Activated CD4-positive, alpha-beta memory T cell treated with anti-CD3 and anti-CD28 coated beads, Interleukin-2, amount 10 ng/mL, durations not matched to agents 7 days and 5 days (primary cell): ENCODE data around the gene LDAH. TPM values are rescaled to one million over a fixed set of nuclear protein-coding genes. Genes with fewer than 3 reads are reported as not detected.
"Not testable (repeated sequence)": the region's sequence is repeated elsewhere in the genome, so short reads cannot be mapped to it uniquely, and the experiment has no call there.

ENCODE experiments used
- CTCF ChIA-PET: fragments of 350-600 bp; sonication (Branson Sonifier 250); formaldehyde crosslinking; loops from one replicate; lab custom pipeline; 2021; ENCODE audit warnings: antibody characterized with exemption, inconsistent platforms; lab: Charles Lee
- POLR2A ChIA-PET: fragments of 350-600 bp; sonication (Branson Sonifier 250); formaldehyde crosslinking; loops from one replicate; lab custom pipeline; 2021; ENCODE audit warnings: antibody characterized with exemption; lab: Charles Lee
- DNase-seq: peaks from one replicate; pipeline ENCODE4 v3.0.0-alpha.2; 2020
- H3K27ac Mint-ChIP-seq: one replicate; pipeline ENCODE4 v1.8.0; 2021; ENCODE audit warnings: mild to moderate bottlenecking, mixed read lengths
- H3K27me3 Mint-ChIP-seq: one replicate; pipeline ENCODE4 v1.8.0; 2021; ENCODE audit warnings: mixed read lengths
- H3K36me3 Mint-ChIP-seq: one replicate; pipeline ENCODE4 v1.8.0; 2021; ENCODE audit warnings: low read depth, mixed read lengths
- H3K4me1 Mint-ChIP-seq: one replicate; pipeline ENCODE4 v1.8.0; 2021; ENCODE audit warnings: mixed read lengths
- H3K4me3 Mint-ChIP-seq: one replicate; pipeline ENCODE4 v1.8.0; 2021; ENCODE audit warnings: mild to moderate bottlenecking, mixed read lengths
- H3K9me3 Mint-ChIP-seq: one replicate; pipeline ENCODE4 v1.8.0; 2021; ENCODE audit warnings: mixed read lengths
- total RNA-seq, 2 experiments: library from RNA; stranded (reverse); gene quantifications; one replicate each; pipeline ENCODE4 v1.2.3, GENCODE V29; 2021

LDAH gene
- total RNA-seq, 2 experiments from 2014 or later = 26.4 to 28.1 TPM

GRCh38 chr2:20823917-20824316 is 1.0 kb upstream of the LDAH start:
- POLR2A ChIA-PET = interaction anchor here (2.5 kb wide), 1 partner anchor 172 kb away, joined by 28 read pairs; the partner anchor contains the start of gene HS1BP3
- H3K27me3 Mint-ChIP-seq = no peaks in the 10 kb centered on the region
- H3K4me3 Mint-ChIP-seq = no peak overlapping the region
- peaks cover 13% of the 10 kb centered on the region for H3K36me3 Mint-ChIP-seq
- CTCF ChIA-PET = interaction anchor here (0.6 to 1.0 kb wide), 3 partner anchors 42 to 1634 kb away, joined by 3 to 4 read pairs (median 3); no protein-coding TSS in a partner anchor
- no peak overlapping the region for H3K27ac Mint-ChIP-seq
- peaks cover 20% of the 10 kb centered on the region for H3K4me1 Mint-ChIP-seq
- no peaks in the 10 kb centered on the region for H3K9me3 Mint-ChIP-seq
- DNase-seq = no peak

GRCh38 chr2:20818820-20819219 is 4.1 kb downstream of the LDAH start:
- H3K36me3 Mint-ChIP-seq = peaks cover 27% of the 10 kb centered on the region
- H3K9me3 Mint-ChIP-seq = no peaks in the 10 kb centered on the region
- POLR2A ChIA-PET = interaction anchor here (0.7 to 1.7 kb wide), 3 partner anchors 9 to 167 kb away, joined by 3 to 4 read pairs (median 4); no protein-coding TSS in a partner anchor
- peaks cover 37% of the 10 kb centered on the region for H3K4me1 Mint-ChIP-seq
- CTCF ChIA-PET = interaction anchor here (1.2 to 2.4 kb wide), 2 partner anchors 38 to 157 kb away, joined by 4 to 9 read pairs; no protein-coding TSS in a partner anchor
- DNase-seq = no peak
- peak overlapping the region; percentile 40 for H3K4me3 Mint-ChIP-seq
- H3K27ac Mint-ChIP-seq = peak overlapping the region; percentile 73
- no peaks in the 10 kb centered on the region for H3K27me3 Mint-ChIP-seq

DNA sequence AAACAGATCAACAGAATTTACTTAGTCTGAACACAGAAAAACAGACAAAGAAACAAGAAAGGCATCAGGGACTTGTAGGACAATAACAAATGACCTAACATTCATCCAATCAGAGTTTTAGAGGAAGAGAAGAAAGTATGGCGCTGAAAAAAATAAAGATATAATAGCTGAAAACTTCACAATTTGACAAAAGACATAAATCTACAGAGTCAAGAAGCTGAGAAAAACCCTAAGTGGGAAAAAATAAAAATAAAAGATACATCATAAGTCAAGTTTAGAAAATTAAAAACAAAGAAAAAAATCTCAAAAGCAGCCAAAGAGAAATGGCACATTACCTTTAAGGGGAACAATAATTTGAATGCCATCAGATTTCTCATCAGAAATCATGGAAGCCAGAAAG is 7.7 kb downstream of the LDAH start:
- Mint-ChIP-seq H3K4me3 (no peak overlapping the region), H3K27ac (no peak overlapping the region), H3K27me3 (no peaks in the 10 kb centered on the region), H3K9me3 (no peaks in the 10 kb centered on the region), H3K4me1 (peaks cover 25% of the 10 kb centered on the region), H3K36me3 (peaks cover 22% of the 10 kb centered on the region)
- POLR2A ChIA-PET = interaction anchor here (0.6 kb wide), 1 partner anchor 10 kb away, joined by 3 read pairs; no protein-coding TSS in a partner anchor
- no peak for DNase-seq
- CTCF ChIA-PET = interaction anchor here (1.0 kb wide), 1 partner anchor 16 kb away, joined by 3 read pairs; no protein-coding TSS in a partner anchor

DNA sequence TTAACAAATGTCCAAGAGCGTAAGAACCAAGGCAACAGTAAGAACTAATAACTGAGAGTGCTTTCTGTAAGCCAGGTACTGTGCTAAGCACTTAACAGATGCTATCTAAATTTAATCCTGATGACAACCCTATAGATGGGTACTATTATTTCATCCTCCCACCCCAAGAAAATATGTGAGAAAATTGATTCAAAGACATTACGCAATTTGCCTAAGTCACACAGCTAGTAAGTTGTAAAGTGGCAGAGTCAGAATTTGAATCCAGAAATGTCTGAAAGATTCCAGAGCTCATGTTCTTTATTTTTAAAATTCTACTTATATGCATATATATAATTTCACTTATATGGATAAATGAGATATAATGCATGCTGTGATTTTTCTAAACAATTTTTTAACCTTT is 10.1 kb downstream of the LDAH start:
- no peak for DNase-seq
- Mint-ChIP-seq H3K9me3 (no peaks in the 10 kb centered on the region), H3K27me3 (no peaks in the 10 kb centered on the region), H3K36me3 (peaks cover 17% of the 10 kb centered on the region), H3K27ac (no peak overlapping the region), H3K4me3 (no peak overlapping the region), H3K4me1 (peaks cover 8% of the 10 kb centered on the region)
- ChIA-PET CTCF (no interaction called here), POLR2A (no interaction called here)

DNA sequence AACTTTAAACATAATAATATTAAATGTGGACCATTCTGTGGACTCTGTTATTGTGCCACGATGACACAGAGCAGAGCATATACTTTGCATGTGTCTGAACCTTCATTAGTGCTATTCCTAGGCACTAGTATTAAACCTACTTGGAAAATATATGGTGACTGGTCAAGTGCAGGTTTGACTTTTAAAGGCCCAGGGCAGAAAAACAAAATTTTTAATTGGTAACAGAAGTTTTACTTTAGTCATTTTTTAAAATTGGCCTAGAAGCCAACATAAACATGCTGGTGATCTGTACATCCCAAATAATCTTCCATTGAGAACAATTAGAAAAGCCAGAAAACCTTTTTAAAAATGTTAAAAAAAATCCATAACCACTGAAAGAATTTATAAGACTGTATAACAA is 16.6 kb downstream of the LDAH start:
- no peak overlapping the region for H3K4me3 Mint-ChIP-seq
- ChIA-PET CTCF (no interaction called here), POLR2A (no interaction called here)
- H3K27ac Mint-ChIP-seq = no peak overlapping the region
- DNase-seq = no peak
- H3K9me3 Mint-ChIP-seq = no peaks in the 10 kb centered on the region
- no peaks in the 10 kb centered on the region for H3K4me1 Mint-ChIP-seq
- H3K36me3 Mint-ChIP-seq = peaks cover 3% of the 10 kb centered on the region
- no peaks in the 10 kb centered on the region for H3K27me3 Mint-ChIP-seq

- peaks cover 6% of the 10 kb centered on the region for H3K36me3 Mint-ChIP-seq
- no peaks in the 10 kb centered on the region for H3K27me3 Mint-ChIP-seq
- POLR2A ChIA-PET = no interaction called here
- H3K9me3 Mint-ChIP-seq = no peaks in the 10 kb centered on the region
- no peak overlapping the region for H3K4me3 Mint-ChIP-seq
- no peak for DNase-seq
- CTCF ChIA-PET = no interaction called here
- H3K4me1 Mint-ChIP-seq = no peaks in the 10 kb centered on the region
- no peak overlapping the region for H3K27ac Mint-ChIP-seq
Observed at GRCh38 chr2:20803974-20804373, 18.9 kb downstream of the LDAH start.

DNA sequence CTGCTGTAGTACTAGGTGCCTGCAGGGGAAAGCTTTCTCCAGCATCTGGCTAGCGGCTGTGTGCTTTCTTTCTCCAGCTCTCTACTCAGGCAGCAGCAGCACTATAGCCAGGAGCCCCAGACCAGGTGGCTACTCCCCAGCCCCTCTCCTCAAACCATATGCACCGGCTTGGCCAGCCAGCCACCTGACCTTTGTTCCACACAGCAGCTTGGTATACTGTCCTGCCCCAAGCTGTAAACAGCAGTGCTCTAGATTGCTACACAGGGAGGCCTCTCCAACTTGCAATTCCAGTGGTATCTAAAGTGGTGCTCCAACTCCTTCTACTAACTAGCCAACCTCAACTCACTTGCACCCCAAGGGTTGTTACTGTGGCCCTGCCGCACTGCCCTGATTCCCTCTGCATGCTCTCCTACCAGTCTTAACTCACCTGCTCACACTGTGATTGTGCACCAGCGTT is 19.6 kb downstream of the LDAH start:
- H3K4me3 Mint-ChIP-seq = no peak overlapping the region
- no peak for DNase-seq
- POLR2A ChIA-PET = no interaction called here
- no peaks in the 10 kb centered on the region for H3K4me1 Mint-ChIP-seq
- H3K9me3 Mint-ChIP-seq = no peaks in the 10 kb centered on the region
- peaks cover 9% of the 10 kb centered on the region for H3K36me3 Mint-ChIP-seq
- H3K27ac Mint-ChIP-seq = no peak overlapping the region
- CTCF ChIA-PET = no interaction called here
- H3K27me3 Mint-ChIP-seq = no peaks in the 10 kb centered on the region

- Mint-ChIP-seq H3K36me3 (peaks cover 60% of the 10 kb centered on the region), H3K4me1 (peaks cover 10% of the 10 kb centered on the region), H3K27ac (no peak overlapping the region), H3K27me3 (no peaks in the 10 kb centered on the region), H3K4me3 (no peak overlapping the region), H3K9me3 (peaks cover 6% of the 10 kb centered on the region)
- ChIA-PET POLR2A (no interaction called here), CTCF (no interaction called here)
- DNase-seq = no peak
Observed at GRCh38 chr2:20797096-20797495, 25.8 kb downstream of the LDAH start.

DNA sequence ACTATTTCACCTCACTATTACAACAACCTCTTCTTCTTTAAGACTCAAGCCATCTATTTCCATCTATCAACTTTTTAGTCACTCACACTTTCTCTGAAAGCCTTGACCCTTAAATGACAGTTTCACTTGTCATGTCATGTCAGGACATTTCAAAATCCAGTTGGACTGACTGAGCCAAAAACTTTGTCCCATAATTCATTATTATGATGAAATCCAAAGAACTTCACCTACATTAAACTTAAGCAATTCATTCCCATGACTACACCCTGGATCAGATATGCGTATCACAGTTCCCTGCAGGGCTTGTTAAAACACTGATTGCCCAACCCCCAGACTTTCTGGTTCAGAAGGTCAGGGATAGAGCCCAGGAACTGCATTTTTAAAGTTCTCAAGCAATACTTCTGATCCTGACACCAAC is 26.5 kb downstream of the LDAH start:
- no peak for DNase-seq
- H3K36me3 Mint-ChIP-seq = peaks cover 60% of the 10 kb centered on the region
- H3K9me3 Mint-ChIP-seq = peaks cover 6% of the 10 kb centered on the region
- H3K4me3 Mint-ChIP-seq = no peak overlapping the region
- H3K4me1 Mint-ChIP-seq = peaks cover 10% of the 10 kb centered on the region
- no peaks in the 10 kb centered on the region for H3K27me3 Mint-ChIP-seq
- H3K27ac Mint-ChIP-seq = no peak overlapping the region
- ChIA-PET CTCF (no interaction called here), POLR2A (no interaction called here)

GRCh38 chr2:20793944-20794343 is 29.0 kb downstream of the LDAH start:
- H3K27me3 Mint-ChIP-seq, H3K4me3 Mint-ChIP-seq, H3K4me1 Mint-ChIP-seq, H3K27ac Mint-ChIP-seq, H3K9me3 Mint-ChIP-seq, DNase-seq, POLR2A ChIA-PET, CTCF ChIA-PET: not testable (repeated sequence)
- peaks cover 65% of the 10 kb centered on the region for H3K36me3 Mint-ChIP-seq

DNA sequence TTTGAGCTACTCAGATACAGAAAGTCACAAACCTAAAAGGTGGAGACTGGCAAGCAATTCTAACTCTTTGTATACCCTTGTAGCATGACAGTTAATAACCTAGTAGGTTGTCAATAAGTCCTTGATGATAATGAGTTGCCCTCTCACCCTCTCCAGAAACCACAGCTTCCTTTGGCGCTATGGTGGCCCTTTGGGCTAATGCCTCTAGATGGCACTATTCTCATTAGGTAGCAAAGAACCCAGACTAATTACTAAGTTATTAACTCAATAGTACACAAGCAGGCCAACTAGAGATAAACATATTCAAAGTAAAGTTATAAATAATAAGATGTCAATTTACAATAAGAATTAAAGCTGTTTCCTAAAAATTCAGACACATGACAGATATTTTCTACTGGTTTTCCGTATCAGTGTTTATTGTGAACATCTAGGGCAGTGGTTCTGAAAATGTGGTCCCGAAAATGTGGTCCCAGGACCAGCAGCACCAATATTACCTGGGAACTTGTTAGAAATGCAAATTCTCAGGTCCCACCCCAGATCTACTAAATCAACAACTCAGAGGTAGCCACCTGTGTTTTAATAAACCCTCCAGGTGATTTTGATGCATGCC is 41.1 kb downstream of the LDAH start:
- ChIA-PET POLR2A (no interaction called here), CTCF (interaction anchor here (0.7 to 4.3 kb wide), 18 partner anchors 8 to 184 kb away, joined by 3 to 77 read pairs (median 4); partner anchors contain the start of genes HS1BP3 and LDAH)
- H3K9me3 Mint-ChIP-seq = no peaks in the 10 kb centered on the region
- H3K4me3 Mint-ChIP-seq = no peak overlapping the region
- H3K4me1 Mint-ChIP-seq = peaks cover 2% of the 10 kb centered on the region
- DNase-seq = peak; percentile 35
- no peaks in the 10 kb centered on the region for H3K27me3 Mint-ChIP-seq
- peaks cover 12% of the 10 kb centered on the region for H3K36me3 Mint-ChIP-seq
- no peak overlapping the region for H3K27ac Mint-ChIP-seq

DNA sequence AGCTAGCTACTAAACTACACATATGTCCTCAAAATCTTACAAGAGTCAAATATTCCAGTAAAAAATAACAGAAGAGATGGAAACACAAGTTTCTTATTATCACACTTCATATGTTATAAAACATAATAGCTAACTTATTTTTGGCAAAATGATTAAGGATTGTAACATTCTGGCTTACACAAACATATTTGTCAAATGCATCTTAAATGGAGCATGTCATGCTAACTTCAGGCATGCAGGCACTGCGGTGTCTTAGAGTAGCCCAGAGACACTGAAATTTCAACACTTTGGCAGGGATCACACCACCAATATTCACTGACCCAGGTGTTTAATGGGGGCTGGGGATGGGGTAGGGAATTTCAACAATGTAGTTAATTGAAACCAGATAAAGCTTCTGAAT is 51.6 kb downstream of the LDAH start:
- peaks cover 31% of the 10 kb centered on the region for H3K36me3 Mint-ChIP-seq
- no peak for DNase-seq
- POLR2A ChIA-PET = no interaction called here
- H3K27me3 Mint-ChIP-seq = no peaks in the 10 kb centered on the region
- H3K9me3 Mint-ChIP-seq = no peaks in the 10 kb centered on the region
- no peak overlapping the region for H3K27ac Mint-ChIP-seq
- CTCF ChIA-PET = interaction anchor here (1.2 to 1.6 kb wide), 3 partner anchors 10 to 192 kb away, joined by 3 to 9 read pairs (median 3); no protein-coding TSS in a partner anchor
- H3K4me3 Mint-ChIP-seq = no peak overlapping the region
- no peaks in the 10 kb centered on the region for H3K4me1 Mint-ChIP-seq

GRCh38 chr2:20766798-20767644 is 55.9 kb downstream of the LDAH start:
- no peaks in the 10 kb centered on the region for H3K4me1 Mint-ChIP-seq
- peaks cover 41% of the 10 kb centered on the region for H3K36me3 Mint-ChIP-seq
- POLR2A ChIA-PET = no interaction called here
- no peak overlapping the region for H3K4me3 Mint-ChIP-seq
- no peaks in the 10 kb centered on the region for H3K27me3 Mint-ChIP-seq
- H3K9me3 Mint-ChIP-seq = no peaks in the 10 kb centered on the region
- no peak overlapping the region for H3K27ac Mint-ChIP-seq
- CTCF ChIA-PET = interaction anchor here (1.1 kb wide), 1 partner anchor 196 kb away, joined by 3 read pairs; no protein-coding TSS in a partner anchor
- no peak for DNase-seq
